GM19328 (cell line): ENCODE data around the gene CD81.
"Not testable (repeated sequence)": the region's sequence is repeated elsewhere in the genome, so short reads cannot be mapped to it uniquely, and the experiment has no call there.

Experiments
- ATAC-seq: cut with Tn5 transposase; IDR thresholded peaks from one replicate; pipeline ENCODE4 v1.9.1; 2021; ENCODE audit warnings: mild to moderate bottlenecking, moderate library complexity; ENCODE audit not compliant: unreplicated experiment

CD81 gene

DNA sequence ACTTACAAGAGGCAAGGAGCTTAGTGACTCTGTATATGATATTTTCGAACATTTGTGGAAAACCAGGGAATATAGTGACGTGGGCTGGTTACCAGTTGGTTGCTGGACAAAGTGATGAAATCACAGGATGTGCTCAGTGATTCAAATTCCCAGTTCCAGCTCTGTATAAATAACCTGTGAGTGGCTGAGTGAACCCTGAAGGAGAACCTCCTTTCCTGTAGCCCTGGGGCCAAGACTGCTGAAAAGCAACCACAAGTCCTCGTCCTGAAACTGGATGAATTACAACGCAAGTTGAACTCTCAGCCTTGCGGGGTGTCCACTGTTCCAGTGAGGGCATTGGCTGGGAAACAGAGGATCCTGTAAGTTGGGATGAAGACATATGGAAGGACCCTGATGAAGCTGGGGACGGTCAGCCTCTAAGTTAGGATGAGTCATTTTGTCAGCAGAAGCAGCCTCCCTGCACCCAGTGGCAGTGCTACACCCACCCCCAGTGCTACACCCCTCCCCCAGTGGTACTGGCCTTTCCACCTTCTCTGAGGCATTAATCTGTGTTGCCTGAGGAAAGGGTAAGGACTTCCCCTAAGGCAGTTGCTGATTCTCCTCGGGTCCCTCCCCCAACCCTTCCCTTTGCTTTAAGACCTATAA is 22.0 kb upstream of the CD81 start:
- no peak for ATAC-seq

DNA sequence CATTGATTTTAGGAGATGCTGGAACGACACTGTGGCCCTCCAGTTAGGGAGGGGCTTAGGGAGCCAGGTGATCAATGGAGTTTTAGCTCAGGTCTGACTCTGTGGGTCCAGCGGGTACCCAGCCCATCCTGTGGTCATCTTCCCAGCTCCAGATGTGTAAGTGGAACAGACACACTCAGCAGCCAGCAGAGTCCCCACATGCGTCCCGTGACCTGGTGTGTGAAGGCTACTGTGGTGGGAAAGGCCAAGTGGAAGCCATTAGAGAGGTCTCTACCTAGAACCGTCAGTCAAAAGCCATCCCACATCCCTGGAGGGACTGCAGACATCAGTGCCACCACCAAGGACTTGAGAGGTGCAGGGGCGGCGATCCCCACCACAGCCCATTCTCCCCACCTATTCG is 19.9 kb upstream of the CD81 start:
- no peak for ATAC-seq

DNA sequence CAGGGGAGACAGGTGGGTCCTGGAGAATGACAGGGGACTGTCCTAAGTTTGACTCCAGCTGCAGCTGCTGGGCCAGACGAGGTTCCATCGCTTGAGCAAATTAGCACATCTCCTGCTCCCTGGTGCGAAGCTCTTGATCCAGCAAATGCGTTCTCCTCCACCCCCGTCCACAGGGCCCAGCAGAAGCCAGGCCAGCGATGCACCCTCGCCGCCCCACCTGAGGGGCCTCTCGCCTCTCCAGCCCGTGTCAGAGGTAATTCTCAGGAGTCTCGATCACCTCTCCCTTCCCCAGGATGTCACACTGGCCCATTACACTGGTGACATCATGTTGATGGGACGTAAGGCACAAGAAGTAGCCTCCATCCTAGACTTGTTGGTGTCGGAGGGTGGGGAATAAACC is 19.5 kb upstream of the CD81 start:
- ATAC-seq, result not testable (repeated sequence)

DNA sequence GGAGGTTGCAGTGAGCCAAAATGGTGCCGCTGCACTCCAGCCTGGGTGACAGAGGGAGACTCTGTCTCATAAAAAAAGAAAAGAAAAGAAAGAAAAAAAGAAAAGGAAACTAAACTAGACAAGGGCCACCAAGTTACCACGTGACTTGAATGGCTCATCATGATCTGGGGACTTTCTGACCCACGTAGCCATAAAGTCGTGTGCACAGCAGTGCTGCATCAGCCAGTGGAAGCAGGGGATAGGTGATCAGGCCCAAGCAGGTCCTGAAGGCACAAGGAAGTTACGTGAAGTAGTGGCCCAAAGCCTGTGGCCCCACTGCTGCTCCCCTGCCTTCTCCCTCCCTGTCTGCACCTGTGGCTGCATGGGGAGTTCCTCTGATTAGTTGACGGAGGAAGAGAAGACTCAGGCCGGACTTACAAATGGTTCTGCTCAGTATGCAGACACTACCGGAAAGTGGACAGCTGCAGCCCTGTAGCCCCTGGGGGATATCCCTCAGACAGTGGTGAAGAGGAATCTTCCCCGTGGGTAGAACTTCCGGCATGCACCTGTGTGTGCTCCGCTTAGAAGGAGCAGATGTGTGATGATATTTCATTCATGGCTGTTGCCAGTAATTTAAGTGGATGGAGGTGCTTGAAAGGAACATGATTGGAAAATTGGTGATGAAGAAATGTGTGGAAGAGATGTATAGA is 18.2 kb upstream of the CD81 start:
- ATAC-seq, result no peak

DNA sequence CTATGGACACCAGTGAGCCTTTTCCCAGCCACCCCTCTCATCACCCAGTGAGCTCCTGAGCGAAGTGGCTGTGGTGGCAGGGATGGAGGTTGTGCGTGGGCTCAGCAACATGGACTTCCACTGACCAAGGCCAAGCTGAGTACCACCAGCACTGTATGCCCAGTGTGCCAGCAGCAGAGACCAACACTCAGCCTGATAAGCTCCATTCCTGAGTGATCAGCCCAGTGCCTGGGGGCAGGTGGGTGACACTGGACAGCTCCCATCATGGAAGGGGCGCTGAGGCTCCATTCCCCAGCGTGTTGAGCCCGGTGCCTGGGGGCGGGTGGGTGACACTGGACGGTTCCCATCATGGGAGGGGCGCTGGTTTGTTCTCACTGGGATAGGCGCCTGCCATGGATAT is 17.6 kb upstream of the CD81 start:
- ATAC-seq, result no peak

DNA sequence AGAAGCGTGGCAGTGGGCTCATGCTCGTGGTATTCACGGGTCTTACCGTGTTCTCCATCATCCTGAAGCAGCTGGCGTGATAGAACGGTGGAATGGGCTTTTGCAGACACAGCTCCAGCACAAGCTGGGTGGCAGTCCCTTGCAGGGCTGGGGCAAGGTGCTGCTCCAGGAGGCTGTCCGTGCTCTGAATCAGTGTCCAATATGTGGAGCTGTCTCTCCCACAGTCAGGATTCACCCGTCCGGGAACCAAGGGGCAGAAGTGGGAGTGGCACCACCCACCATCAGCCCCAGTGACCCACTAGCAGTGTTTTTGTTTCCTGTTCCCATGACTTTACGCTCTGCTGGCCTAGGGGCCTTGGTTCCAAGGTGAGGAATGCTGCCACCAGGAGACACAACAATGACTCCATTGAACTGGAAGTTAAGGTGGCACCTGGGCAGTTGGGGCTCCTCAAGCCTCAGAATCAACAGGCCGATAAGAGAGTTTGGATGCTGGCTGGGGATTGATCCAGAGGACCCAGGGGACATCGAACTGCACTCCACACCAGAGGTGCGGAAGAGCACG is 16.9 kb upstream of the CD81 start:
- no peak for ATAC-seq

DNA sequence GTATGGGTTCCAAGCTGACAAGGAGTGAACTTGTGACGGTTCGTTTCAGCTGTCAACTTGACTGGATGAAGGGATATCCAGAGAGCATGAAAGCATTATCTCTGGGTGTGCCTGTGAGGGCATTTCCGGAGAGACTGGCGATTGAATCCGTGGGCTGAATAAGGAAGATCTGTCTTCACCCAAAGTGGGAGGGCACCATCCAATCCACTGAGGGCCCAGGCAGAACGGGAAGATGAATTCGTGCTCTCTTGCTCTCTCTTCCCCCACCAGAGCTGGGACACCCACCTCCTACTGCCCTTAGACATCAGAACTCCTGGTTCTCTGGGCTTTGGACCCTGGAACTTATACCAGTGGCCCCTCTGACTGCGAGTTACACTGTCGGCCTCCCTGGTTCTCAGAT is 15.5 kb upstream of the CD81 start:
- ATAC-seq, result no peak

DNA sequence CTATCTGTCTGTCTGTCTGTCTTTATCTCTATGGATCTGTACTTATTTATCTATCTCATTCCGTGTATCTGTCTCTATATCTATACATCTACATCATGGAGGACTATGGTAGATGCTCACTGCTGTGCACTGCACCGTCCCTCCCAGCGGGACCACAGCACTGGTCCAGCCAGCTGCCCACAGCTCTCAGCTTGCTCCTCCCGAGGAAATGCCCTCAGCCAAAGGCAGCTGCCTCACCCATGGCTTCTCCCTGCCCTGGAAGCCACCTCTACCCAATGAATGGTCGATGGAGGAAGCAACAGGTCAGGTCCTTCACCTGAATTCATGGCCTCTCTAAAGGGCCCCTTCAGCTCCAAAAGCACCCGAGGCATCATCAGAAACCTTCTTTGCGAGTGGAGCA is 14.7 kb upstream of the CD81 start:
- no peak for ATAC-seq

DNA sequence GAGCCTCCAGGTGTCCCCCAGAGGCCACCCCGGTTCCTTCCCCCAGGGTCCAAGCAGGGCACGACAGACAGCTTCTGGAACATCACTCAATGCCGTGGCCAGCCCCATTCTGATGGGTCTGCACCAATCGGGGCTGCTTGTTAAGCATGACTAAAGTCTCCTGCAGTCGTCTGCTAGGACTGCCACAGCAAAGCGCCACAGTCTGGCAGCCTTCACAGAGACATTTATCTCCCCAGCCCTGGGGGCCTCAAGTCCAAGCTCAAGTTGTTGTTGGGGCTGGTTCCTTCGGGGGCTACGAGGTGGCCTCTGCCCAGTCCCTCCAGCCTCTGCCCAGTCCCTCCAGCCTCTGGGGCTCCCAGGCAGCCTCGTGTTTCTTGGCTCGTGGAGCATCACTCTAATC is 14.0 kb upstream of the CD81 start:
- no peak for ATAC-seq

DNA sequence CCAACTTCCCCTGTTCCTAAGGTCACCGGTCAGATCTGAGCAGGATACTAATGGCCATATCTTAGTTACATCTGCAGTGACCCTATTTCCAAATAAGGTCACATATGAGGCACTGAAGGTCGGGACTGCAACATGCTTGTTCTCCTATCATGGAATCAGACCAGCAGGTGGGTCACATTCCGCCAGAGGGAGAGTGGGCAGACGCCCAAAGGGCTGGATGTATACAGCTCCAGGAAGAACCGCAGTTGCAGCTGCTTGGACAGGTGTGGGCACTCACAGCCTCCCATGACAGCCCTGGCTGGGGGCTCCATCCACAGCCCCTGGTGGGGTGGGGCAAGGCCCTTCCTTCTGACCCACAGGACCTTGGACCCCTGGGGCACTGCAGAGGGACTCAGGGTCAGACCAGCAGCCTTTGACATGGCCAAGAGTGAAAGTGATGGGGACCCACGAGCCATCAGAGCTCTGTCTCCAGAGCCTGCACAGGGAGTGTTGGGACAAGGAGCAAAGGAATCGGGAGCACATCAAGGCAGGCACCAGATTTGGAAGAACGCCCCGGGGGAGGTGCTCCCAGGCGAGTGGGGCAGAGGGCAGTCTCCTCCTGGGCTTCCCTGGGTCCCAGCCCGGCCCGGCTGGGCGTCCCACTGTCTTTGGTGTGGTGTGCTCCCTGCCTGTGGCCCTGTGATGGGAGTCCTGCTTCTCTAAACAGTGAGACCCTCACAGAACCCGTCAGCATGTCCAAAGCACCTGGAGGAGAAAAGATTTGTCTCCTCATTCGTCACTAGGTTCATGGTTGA is 13.3 kb upstream of the CD81 start:
- ATAC-seq, result no peak

DNA sequence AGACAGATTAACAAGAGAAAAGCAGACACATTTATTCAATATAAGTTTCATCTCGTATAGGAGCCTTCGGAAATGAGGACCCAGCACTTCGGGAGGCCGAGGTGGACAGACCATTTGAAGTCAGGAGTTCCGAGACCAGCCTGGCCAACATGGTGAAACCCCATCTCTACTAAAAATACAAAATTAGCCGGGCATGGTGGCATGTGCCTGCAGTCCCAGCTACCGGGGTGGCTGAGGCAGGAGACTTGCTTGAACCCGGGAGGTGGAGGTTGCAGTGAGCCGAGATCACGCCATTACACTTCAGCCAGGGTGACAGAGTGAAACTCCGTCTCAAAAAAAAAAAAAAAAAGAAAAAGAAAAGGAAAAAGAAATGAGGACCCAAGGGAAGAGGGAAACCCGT is 12.7 kb upstream of the CD81 start:
- not testable (repeated sequence) for ATAC-seq

DNA sequence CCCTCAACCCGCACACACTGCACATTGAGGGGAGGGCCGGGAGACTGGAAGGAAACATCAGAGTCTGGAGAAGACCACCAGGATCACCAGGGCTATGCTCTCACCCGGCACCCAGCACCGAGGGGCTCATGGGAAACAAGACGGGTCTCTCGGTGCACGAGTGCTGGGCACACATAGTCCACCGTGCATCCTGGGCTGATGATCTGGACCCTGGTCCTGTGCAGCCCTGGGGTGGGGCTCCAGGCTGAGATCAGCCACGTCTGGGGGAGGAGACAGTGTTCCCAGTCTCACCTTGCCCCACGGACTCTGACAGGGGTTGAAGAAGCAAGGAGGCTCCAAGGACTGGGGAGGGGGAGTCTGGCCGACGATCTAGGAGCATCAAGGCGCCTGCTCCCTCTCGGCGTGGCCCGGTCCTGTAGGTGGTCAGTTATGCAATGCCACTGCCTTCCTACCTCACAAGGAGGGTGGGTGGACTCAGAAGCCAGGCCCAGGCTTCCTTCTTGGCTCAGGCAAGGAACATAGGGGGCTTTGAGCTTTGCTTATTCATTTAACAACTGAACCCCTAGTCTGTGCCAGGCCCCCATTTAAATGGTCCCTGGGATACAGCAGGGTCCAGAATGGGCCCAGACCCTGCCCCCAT is 11.4 kb upstream of the CD81 start:
- no peak for ATAC-seq

DNA sequence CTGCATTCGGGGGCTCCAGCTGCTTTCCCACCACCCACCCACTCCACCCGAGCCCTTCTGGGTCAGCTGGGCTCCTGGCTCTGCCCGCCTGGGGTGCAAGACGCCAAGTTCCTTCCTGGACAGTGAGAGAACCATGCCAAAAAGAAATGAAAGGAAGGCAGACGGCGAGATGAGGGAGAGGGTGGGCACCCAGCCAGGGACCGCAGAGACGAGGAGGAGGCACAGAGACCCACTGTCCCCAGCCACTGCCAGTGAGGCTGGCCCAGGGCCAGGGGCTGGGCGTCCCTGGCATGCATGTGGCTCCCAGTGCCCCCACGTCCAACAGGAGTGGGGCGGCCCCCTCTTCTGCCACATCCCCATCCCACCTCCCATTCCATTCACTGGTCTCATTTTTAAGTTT is 10.8 kb upstream of the CD81 start:
- no peak for ATAC-seq

DNA sequence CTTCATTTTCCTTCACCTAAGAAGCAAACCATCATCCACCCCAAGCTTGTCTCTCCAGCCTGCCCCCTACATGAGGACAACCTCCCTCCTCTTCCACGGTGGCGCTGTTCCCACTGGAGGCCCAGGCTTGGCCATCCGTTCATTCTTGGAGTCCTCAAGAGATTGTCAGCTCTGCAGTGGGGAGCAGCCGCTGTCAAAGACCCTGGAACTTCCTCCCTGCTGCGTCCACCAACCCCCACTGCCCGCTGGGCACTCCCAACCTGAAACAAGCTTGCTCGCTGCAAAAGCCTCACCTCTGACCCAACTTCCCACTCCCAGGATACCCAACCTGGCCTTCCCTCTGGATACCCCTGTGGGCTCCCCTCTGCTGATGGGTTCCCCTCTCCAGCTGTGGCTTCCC is 10.4 kb upstream of the CD81 start:
- no peak for ATAC-seq

DNA sequence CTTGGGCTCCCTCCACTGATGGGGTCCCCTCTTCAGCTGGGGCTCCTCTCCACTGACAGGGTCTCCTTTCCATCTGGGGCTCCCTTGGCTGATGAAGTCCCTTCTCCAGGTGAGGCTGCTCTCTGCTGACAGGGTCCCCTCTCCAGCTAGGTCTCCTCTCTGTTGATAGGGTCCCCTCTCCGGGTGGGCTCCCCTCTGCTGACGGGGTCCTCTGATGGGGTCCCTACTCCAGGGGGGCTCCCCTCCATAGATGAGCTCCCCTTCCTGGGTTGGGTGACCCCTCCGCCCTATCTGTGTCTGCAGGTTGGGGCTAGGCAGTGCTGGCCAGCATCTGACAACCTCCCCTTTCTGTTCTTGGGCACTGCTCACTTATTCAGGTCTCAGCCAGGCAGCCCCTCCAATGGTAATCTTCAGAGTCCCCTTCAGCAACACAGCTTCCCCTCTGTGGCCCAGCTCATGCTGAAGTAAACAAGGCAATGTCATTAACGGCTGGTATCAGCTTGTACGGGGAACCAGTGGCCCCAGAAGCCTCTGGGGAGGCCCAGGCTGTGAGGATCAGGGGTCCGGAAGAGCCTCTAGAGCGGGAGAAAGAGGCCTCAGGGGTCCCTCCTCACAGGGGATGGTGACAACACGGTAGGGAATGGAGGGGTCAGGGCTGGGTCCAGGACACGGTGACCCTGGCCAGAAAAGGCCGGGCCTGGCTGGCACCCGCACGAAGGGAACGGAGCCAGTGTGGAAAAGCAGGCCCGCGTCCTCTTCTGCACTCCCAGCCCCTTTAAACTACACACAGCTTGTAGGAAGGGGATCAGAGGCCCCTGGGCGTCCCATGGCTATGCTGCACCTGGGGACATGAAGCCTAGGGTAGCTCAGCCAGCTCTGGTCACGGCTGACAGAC is 9.6 kb upstream of the CD81 start:
- ATAC-seq, result no peak

DNA sequence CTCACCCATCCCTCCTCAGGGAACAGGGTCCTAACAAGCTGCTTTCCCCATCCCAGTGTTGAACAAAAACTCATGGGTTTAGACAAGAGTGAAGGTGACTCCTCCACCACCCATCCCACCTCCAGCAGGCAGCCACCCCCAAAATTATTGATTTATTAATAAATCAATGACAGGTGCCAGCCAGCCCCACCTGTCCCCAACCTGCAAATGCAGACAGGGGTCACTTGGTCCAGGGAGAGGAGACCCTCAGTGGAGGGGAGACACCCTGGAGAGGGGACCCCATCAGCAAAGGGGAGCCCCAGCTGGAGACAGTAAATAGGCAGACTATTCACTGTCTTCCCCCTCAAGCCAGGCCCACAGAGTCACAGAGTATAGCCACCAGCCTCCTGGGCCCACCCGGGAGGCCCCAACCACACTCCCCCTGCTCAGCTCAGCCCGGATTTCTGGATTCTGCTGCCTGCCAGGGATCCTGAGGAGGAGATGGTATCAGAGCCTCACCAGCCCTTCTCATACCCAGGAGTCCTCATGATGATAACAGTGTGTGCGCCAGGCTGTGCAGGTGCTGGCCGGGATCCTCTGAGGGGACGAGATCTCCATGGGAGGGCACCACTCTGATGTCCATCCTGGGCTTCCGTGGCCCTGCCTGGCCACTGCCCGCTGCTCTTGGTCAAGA is 8.8 kb upstream of the CD81 start:
- no peak for ATAC-seq

DNA sequence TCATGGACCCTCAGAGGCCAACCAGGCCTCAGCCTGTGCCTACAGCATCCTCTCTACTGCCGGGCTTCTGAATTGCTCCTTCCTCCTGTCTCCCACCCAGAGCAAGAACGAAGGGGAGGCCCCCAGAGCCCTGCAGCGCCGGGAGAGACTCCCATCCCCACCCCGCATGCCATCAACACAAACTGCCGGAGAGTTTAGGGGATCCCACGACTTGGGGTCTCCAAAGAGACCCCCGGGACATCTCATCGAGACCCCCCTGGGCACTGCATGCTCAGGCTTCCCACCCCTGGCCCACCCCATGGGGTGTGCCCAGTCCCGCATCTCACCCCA is 8.3 kb upstream of the CD81 start:
- no peak for ATAC-seq

DNA sequence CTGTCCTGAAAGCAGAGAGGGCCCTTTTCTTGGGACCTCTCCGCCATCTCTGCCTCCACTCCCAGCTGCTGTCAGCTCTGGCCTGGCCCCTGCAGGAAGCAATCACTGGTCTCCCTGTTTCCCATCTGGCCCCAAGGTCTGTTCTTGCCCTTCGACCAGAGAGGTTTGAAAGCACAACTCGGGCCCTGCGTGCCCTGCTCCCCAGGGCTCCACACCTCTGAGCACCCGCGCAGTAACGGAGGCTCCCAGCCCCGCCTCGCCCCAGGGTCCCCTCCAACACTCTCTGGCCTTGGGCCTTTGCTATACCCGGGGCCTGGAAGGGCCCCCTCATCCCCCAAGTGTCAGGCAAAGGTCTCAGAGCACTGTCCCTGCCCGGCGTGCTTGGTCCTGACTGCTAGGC is 7.8 kb upstream of the CD81 start:
- ATAC-seq, result no peak

DNA sequence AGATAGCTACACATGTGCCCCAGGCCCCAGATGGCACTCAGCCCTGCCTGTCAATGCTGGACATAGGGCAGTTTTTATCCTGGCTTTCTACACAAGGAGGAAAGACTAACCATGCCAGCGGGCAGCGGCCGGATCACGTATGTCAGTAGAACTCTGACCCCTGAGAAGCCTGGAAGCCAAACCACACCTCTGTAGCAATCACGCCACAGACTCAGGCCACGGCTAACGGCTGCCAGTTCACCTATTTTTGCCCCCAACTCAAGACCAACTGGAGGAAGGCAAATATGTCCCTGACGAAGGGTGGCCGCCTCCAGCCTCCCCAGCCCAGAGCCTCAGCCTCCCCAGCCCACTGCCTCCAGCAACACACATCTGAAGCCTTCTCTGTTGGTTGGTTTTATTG is 7.2 kb upstream of the CD81 start:
- ATAC-seq, result no peak
